Esophagus squamous epithelium (tissue), 5 donors: ENCODE results near the gene DVL1. TPM values are rescaled to one million over a fixed set of nuclear protein-coding genes. Genes with fewer than 3 reads are reported as not detected.

ENCODE experiments used
- DNase-seq: peaks from one replicate; lab custom pipeline; 2025; lab: John Stamatoyannopoulos, UW
- H3K27ac ChIP-seq, 4 donors: fragments of 200-600 bp; sonication (generic); one replicate each; pipeline ENCODE4 v1.5.1; 2016 to 2019; ENCODE audit warnings: mild to moderate bottlenecking in 1 of 4
- H3K27me3 ChIP-seq, 4 donors: fragments of 200-600 bp; sonication (generic); 1 replicate in 3 of 4; 2 replicates in 1 of 4; pipeline versions ENCODE4 v1.5.1 to v1.6.0; 2017 to 2021; ENCODE audit warnings: antibody characterized with exemption in 1 of 4
- H3K36me3 ChIP-seq, 3 donors: fragments of 200-600 bp; sonication (generic); one replicate each; pipeline ENCODE4 v1.5.1; 2016 to 2019
- H3K4me1 ChIP-seq, 3 donors: fragments of 200-600 bp; sonication (generic); one replicate each; pipeline ENCODE4 v1.5.1; 2017 to 2019
- H3K4me3 ChIP-seq, 4 donors: fragments of 200-600 bp; sonication (generic); 1 replicate in 3 of 4; 2 replicates in 1 of 4; pipeline ENCODE4 v1.5.1; 2016 to 2019; ENCODE audit warnings: mild to moderate bottlenecking in 2 of 4, moderate library complexity in 1 of 4
- H3K9me3 ChIP-seq, 3 donors: fragments of 200-600 bp; sonication (generic); one replicate each; pipeline ENCODE4 v1.5.1; 2016 to 2019
- CTCF ChIP-seq, 6 experiments: fragments of 450-650 bp in 4 of 6; fragments of 200-600 bp in 2 of 6; sonication (generic) in 2 of 6; IDR thresholded peaks; one replicate each; pipeline ENCODE4 v1.5.1; 2016 to 2019; ENCODE audit warnings: antibody characterized with exemption in 6 of 6, mild to moderate bottlenecking in 4 of 6, moderate library complexity in 4 of 6
- POLR2A ChIP-seq, 4 donors: fragments of 450-650 bp; IDR thresholded peaks; one replicate each; pipeline ENCODE4 v1.6.1; 2017; ENCODE audit warnings: antibody characterized with exemption in 4 of 4, mild to moderate bottlenecking in 4 of 4, moderate library complexity in 3 of 4
- WGBS, 2 donors: methylation state at CpG; one replicate each; pipeline ENCODE4 v1.1.5; 2018; 5-methylcytosine and 5-hydroxymethylcytosine counted together
- intact Hi-C: fragments of 100-400 bp; cut with DNase I; formaldehyde crosslinking; loops from one replicate; pipeline ENCODE4 v1.15.0; 2022
- total RNA-seq, 4 donors: library from RNA; depleted of rRNA; stranded (reverse); fragments of >200 nt; gene quantifications; one replicate each; pipeline ENCODE4 v1.1.0, GENCODE V29; 2016
- donor health status: DM: yes; HTN: yes; CAD: no.

The DVL1 gene
- total RNA-seq, 4 donors from 2014 or later, result 63.5 to 111 (median 88.0) TPM

- 85 to 86% methylated on average over 9 to 20 of the region's 62 CpGs for WGBS, 2 donors
- Histone ChIP-seq H3K4me3 (no peak overlapping the region), H3K27me3 (no peaks in the 10 kb centered on the region), H3K9me3 (no peaks in the 10 kb centered on the region), H3K36me3 (peaks cover 3 to 79% (median 20%) of the 10 kb centered on the region in 3 donors), H3K4me1 (peaks cover 4 to 20% (median 4%) of the 10 kb centered on the region in 3 donors), H3K27ac (no peak overlapping the region)
- intact Hi-C loops, result loop anchor here (10.0 kb wide), 1 partner anchor 262 kb away; no protein-coding TSS in a partner anchor
- TF ChIP-seq CTCF (IDR thresholded peaks at IDR 0.05) (no peak), POLR2A (IDR thresholded peaks at IDR 0.05) (no peak)
- DNase-seq, result no peak
These were observed 52.9 kb downstream of the DVL1 start for GRCh38 chr1:1296070-1297061.

- DNase-seq, result no peak
- peaks cover 3 to 77% (median 20%) of the 10 kb centered on the region in 3 donors for H3K36me3 ChIP-seq
- intact Hi-C loops, result loop anchor here (10.0 kb wide), 1 partner anchor 261 kb away; no protein-coding TSS in a partner anchor
These were observed 53.9 kb downstream of the DVL1 start for GRCh38 chr1:1295154-1295923.

GRCh38 chr1:1294250-1294890 is 54.8 kb downstream of the DVL1 start:
- H3K4me3 ChIP-seq, result no peak overlapping the region
- H3K4me1 ChIP-seq, result peaks cover 9 to 23% (median 11%) of the 10 kb centered on the region in 3 donors
- TF ChIP-seq CTCF (IDR thresholded peaks at IDR 0.05) (no peak), POLR2A (IDR thresholded peaks at IDR 0.05) (no peak)
- DNase-seq, result no peak
- H3K36me3 ChIP-seq, result peaks cover 3 to 67% (median 20%) of the 10 kb centered on the region in 3 donors
- peaks cover 0 to 5% (median 0%) of the 10 kb centered on the region in 4 donors for H3K27me3 ChIP-seq
- H3K9me3 ChIP-seq, result no peaks in the 10 kb centered on the region
- H3K27ac ChIP-seq, result no peak overlapping the region
- WGBS, 2 donors, result 95% methylated on average over 10 of the region's 58 CpGs; no CpG with 5 or more reads in 1 of the 2 donors
- intact Hi-C loops, result loop anchor here (5.0 to 10.0 kb wide), 2 partner anchors 172 to 260 kb away; no protein-coding TSS in a partner anchor

More at GRCh38 chr1:1295154-1295923, 53.9 kb downstream of the DVL1 start:
- Histone ChIP-seq H3K4me1 (peaks cover 9 to 24% (median 11%) of the 10 kb centered on the region in 3 donors), H3K9me3 (no peaks in the 10 kb centered on the region), H3K4me3 (no peak overlapping the region), H3K27ac (no peak overlapping the region), H3K27me3 (peaks cover 0 to 1% (median 0%) of the 10 kb centered on the region in 4 donors)
- WGBS, 2 donors, result 92 to 94% methylated on average over 12 to 18 of the region's 35 CpGs
- TF ChIP-seq CTCF (IDR thresholded peaks at IDR 0.05) (no peak), POLR2A (IDR thresholded peaks at IDR 0.05) (no peak)

GRCh38 chr1:1293263-1294249 is 55.7 kb downstream of the DVL1 start:
- no peaks in the 10 kb centered on the region for H3K9me3 ChIP-seq
- H3K4me3 ChIP-seq, result no peak overlapping the region
- WGBS, 2 donors, result 77 to 92% methylated on average over 3 to 21 of the region's 94 CpGs
- no peak for DNase-seq
- peaks cover 3 to 59% (median 20%) of the 10 kb centered on the region in 3 donors for H3K36me3 ChIP-seq
- TF ChIP-seq CTCF (IDR thresholded peaks at IDR 0.05) (no peak), POLR2A (IDR thresholded peaks at IDR 0.05) (no peak)
- H3K27me3 ChIP-seq, result peaks cover 0 to 5% (median 0%) of the 10 kb centered on the region in 4 donors
- peaks cover 9 to 23% (median 11%) of the 10 kb centered on the region in 3 donors for H3K4me1 ChIP-seq
- intact Hi-C loops, result loop anchor here (5.0 to 10.0 kb wide), 2 partner anchors 171 to 259 kb away; no protein-coding TSS in a partner anchor
- H3K27ac ChIP-seq, result no peak overlapping the region
